ENCODE results near the gene CRB3. TPM values are rescaled to one million over a fixed set of nuclear protein-coding genes. Genes with fewer than 3 reads are reported as not detected.
A peak's percentile ranks its signal among the peaks of the same experiment; 100 is the strongest.
"Not testable (repeated sequence)": the region's sequence is repeated elsewhere in the genome, so short reads cannot be mapped to it uniquely, and the experiment has no call there.

The CRB3 gene
- polyA plus RNA-seq, 4 donors, result 54.8 to 120 (median 94.8) TPM

GRCh38 chr19:6498294-6499036 lies 34.4 kb downstream of the CRB3 start:
- DNase-seq (no peak), FAIRE-seq (no peak)
- peaks cover 2 to 35% (median 12%) of the 10 kb centered on the region in 3 donors for H3K27me3 ChIP-seq (ENCODE audit: control insufficient read depth in 3 of 3, insufficient read depth in 3 of 3, low read length in 3 of 3)
- H3K4me3 ChIP-seq (ENCODE audit: low read depth in 1 of 3, low read length in 3 of 3), result no peak overlapping the region
- no peaks in the 10 kb centered on the region for H3K36me3 ChIP-seq (ENCODE audit: control insufficient read depth in 3 of 3, insufficient read depth in 2 of 3, low read depth in 1 of 3, low read length in 3 of 3)
- 51 to 69% (median 55%) methylated on average over 7 of the region's 7 CpGs for WGBS, 3 donors
- H3K4me1 ChIP-seq (ENCODE audit: control insufficient read depth in 3 of 3, insufficient read depth in 2 of 3, low read depth in 1 of 3, low read length in 2 of 3), result no peaks in the 10 kb centered on the region
- no peak overlapping the region for H3K27ac ChIP-seq (ENCODE audit: low read depth in 1 of 3, low read length in 2 of 3)
- no peaks in the 10 kb centered on the region for H3K9me3 ChIP-seq (ENCODE audit: control insufficient read depth in 2 of 2, insufficient read depth in 1 of 2, low read depth in 1 of 2, low read length in 1 of 2)

DNA sequence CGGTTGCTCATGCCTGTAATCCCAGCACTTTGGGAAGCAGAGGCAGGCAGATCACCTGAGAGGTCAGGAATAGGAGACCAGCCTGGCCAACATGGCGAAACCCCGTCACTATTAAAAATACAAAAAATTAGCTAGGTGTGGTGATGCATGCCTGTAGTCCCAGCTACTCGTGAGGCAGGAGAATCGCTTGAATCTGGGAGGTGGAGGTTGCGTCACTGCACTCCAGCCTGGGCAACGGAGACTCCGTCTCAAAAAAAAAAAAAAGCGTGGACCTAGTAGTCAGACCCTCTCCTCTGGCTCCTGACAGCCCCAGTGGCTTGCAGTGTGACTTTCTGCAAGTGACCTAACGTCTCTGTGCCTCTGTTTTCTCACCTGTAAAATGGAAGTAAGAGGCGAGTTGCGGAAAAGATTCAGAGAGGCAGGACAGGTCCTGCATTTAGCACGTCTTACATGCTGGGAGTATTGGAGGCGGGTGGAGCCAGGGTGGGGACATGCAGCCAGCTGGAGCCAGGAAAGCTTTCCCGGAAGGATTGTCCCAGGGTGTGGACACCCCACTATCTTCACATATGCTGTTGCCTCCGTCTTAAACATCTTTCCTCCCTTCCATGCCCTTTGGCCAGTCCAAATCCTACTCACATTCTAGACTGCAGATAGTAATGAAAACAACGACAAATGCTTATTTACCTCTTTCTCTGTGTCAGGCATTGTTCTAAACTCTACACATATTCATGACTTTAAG lies 35.1 kb downstream of the CRB3 start:
- 50 to 69% (median 66%) methylated on average over 17 of the region's 17 CpGs for WGBS, 3 donors
- H3K4me1 ChIP-seq (ENCODE audit: control insufficient read depth in 3 of 3, insufficient read depth in 2 of 3, low read depth in 1 of 3, low read length in 2 of 3), result no peaks in the 10 kb centered on the region
- no peaks in the 10 kb centered on the region for H3K9me3 ChIP-seq (ENCODE audit: control insufficient read depth in 2 of 2, insufficient read depth in 1 of 2, low read depth in 1 of 2, low read length in 1 of 2)
- H3K4me3 ChIP-seq (ENCODE audit: low read depth in 1 of 3, low read length in 3 of 3), result no peak overlapping the region
- DNase-seq, result no peak
- H3K27ac ChIP-seq (ENCODE audit: low read depth in 1 of 3, low read length in 2 of 3), result no peak overlapping the region
- FAIRE-seq, result no peak
- no peaks in the 10 kb centered on the region for H3K36me3 ChIP-seq (ENCODE audit: control insufficient read depth in 3 of 3, insufficient read depth in 2 of 3, low read depth in 1 of 3, low read length in 3 of 3)
- H3K27me3 ChIP-seq (ENCODE audit: control insufficient read depth in 3 of 3, insufficient read depth in 3 of 3, low read length in 3 of 3), result peaks cover 2 to 37% (median 12%) of the 10 kb centered on the region in 3 donors

DNA sequence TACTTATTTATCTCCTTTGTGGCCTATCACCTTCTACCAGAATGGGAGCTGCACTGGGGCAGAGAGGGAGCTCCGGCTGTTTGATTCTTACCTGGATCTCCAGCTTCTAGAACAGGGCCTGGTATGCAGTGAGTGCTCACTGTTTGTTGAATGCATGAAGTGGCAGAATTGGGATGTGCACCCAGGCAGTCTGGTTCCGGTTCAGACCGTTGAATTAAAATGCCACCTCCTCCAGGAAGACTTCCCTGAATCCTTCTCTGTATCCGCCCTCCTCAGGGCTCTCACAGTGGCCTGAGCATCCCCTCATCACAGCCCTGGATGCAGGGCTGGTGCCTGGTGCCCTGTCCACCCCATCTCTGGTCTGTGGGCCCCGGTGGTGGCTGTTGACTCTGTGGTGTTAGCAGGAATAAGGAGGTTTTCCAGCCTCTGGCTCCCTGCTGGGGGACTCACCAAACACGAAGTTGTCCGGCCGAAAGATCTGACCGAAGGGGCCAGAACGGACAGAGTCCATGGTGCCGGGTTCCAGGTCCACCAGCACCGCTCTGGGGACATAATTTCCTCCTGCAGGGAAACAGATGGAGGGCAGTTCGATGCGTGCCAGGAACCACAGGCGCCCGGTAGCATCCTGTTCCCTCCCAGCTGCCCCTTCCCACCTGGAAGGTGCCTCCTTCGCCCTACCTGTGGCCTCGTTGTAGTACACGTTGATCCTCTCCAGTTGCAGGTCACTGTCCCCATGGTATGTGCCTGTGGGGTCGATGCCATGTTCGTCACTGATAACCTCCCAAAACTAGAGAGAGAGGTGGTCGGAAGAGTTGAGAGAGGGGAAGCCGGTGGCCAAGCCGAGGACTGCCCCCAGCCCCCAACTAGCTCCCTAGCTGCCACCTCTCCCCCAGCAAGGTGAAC lies 37.0 kb downstream of the CRB3 start:
- Histone ChIP-seq H3K27ac (ENCODE audit: low read depth in 1 of 3, low read length in 2 of 3) (no peak overlapping the region), H3K27me3 (ENCODE audit: control insufficient read depth in 3 of 3, insufficient read depth in 3 of 3, low read length in 3 of 3) (peaks cover 2 to 37% (median 12%) of the 10 kb centered on the region in 3 donors), H3K4me3 (ENCODE audit: low read depth in 1 of 3, low read length in 3 of 3) (no peak overlapping the region), H3K9me3 (ENCODE audit: control insufficient read depth in 2 of 2, insufficient read depth in 1 of 2, low read depth in 1 of 2, low read length in 1 of 2) (no peaks in the 10 kb centered on the region), H3K4me1 (ENCODE audit: control insufficient read depth in 3 of 3, insufficient read depth in 2 of 3, low read depth in 1 of 3, low read length in 2 of 3) (no peaks in the 10 kb centered on the region), H3K36me3 (ENCODE audit: control insufficient read depth in 3 of 3, insufficient read depth in 2 of 3, low read depth in 1 of 3, low read length in 3 of 3) (no peaks in the 10 kb centered on the region)
- FAIRE-seq (no peak), DNase-seq (no peak)
- WGBS, 3 donors, result 57 to 69% (median 64%) methylated on average over 24 of the region's 24 CpGs

DNA sequence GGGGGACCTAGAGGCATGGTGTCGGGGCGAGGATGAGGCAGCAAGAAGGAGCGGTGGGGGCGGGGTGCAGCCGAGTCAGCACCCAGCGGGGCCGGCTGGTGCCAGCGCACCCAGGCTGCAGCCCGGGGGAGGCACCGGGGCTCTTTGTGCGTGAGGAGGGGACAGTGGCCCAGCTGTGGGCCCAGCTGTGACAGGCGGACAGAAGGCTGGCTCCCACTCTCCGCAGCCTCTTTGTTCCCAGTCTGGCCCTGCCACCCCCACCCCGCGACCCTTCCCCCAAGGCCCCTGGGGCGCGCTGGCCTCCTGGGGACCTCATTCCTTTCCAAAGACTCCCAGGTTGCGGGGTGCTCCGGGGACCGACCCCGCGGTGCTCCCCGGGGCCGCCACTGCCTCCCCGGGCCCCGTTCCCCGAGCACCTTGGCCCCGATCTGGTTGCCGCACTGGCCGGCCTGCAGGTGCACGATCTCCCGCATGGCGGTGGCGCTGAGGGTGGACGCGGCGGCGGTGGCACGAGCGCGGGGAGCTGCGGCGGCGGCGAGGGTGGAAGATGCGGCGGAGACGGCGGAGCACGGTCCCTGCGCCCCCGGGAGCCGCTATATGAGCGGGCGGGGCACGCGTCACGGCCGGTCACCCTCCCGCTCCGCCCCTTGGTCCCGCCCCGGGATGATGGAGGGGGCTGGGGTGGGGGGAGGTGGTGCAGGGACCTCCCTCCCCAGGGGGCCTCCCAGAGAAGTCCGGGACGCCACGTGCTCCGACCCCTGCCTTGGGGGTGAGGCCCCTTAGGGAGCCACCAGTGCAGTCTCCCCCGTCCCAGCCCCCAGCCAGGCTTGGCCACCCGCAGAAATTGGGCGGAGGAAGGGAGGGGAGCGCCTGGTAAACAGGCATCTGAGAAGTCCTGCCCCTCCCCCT lies 37.9 kb downstream of the CRB3 start, which contains the start of gene TUBB4A:
TUBB4A (minus strand) TSS at position 570 of the 909 bp plus-strand sequence; CDS start at position 473, 97 bp downstream.
- WGBS, 3 donors, result 2% methylated on average over 35 to 71 of the region's 71 CpGs
- Histone ChIP-seq H3K27ac (ENCODE audit: low read depth in 1 of 3, low read length in 2 of 3) (no peak within 1 kb of the TSS), H3K9me3 (ENCODE audit: control insufficient read depth in 2 of 2, insufficient read depth in 1 of 2, low read depth in 1 of 2, low read length in 1 of 2) (no peaks in the 10 kb centered on the region), H3K36me3 (ENCODE audit: control insufficient read depth in 3 of 3, insufficient read depth in 2 of 3, low read depth in 1 of 3, low read length in 3 of 3) (no peaks in the 10 kb centered on the region), H3K27me3 (ENCODE audit: control insufficient read depth in 3 of 3, insufficient read depth in 3 of 3, low read length in 3 of 3) (peaks cover 2 to 37% (median 12%) of the 10 kb centered on the region in 3 donors), H3K4me3 (ENCODE audit: low read depth in 1 of 3, low read length in 3 of 3) (peak within 1 kb of the TSS; percentile 13 to 40 (median 22)), H3K4me1 (ENCODE audit: control insufficient read depth in 3 of 3, insufficient read depth in 2 of 3, low read depth in 1 of 3, low read length in 2 of 3) (no peaks in the 10 kb centered on the region)
- DNase-seq (no peak), FAIRE-seq (no peak)

GRCh38 chr19:6503407-6504201 lies 39.5 kb downstream of the CRB3 start:
- Histone ChIP-seq H3K4me1 (ENCODE audit: control insufficient read depth in 3 of 3, insufficient read depth in 2 of 3, low read depth in 1 of 3, low read length in 2 of 3) (no peaks in the 10 kb centered on the region), H3K9me3 (ENCODE audit: control insufficient read depth in 2 of 2, insufficient read depth in 1 of 2, low read depth in 1 of 2, low read length in 1 of 2) (no peaks in the 10 kb centered on the region), H3K36me3 (ENCODE audit: control insufficient read depth in 3 of 3, insufficient read depth in 2 of 3, low read depth in 1 of 3, low read length in 3 of 3) (no peaks in the 10 kb centered on the region), H3K27ac (ENCODE audit: low read depth in 1 of 3, low read length in 2 of 3) (no peak overlapping the region), H3K4me3 (ENCODE audit: low read depth in 1 of 3, low read length in 3 of 3) (no peak overlapping the region), H3K27me3 (ENCODE audit: control insufficient read depth in 3 of 3, insufficient read depth in 3 of 3, low read length in 3 of 3) (peaks cover 2 to 37% (median 12%) of the 10 kb centered on the region in 3 donors)
- WGBS, 3 donors, result 70 to 78% (median 70%) methylated on average over 9 of the region's 9 CpGs
- FAIRE-seq (no peak), DNase-seq (no peak)

GRCh38 chr19:6508028-6508771 lies 44.1 kb downstream of the CRB3 start:
- not testable (repeated sequence) for H3K27me3 ChIP-seq (ENCODE audit: control insufficient read depth in 3 of 3, insufficient read depth in 3 of 3, low read length in 3 of 3); H3K36me3 ChIP-seq (ENCODE audit: control insufficient read depth in 3 of 3, insufficient read depth in 2 of 3, low read depth in 1 of 3, low read length in 3 of 3); H3K9me3 ChIP-seq (ENCODE audit: control insufficient read depth in 2 of 2, insufficient read depth in 1 of 2, low read depth in 1 of 2, low read length in 1 of 2); FAIRE-seq; H3K4me3 ChIP-seq (ENCODE audit: low read depth in 1 of 3, low read length in 3 of 3); H3K4me1 ChIP-seq (ENCODE audit: control insufficient read depth in 3 of 3, insufficient read depth in 2 of 3, low read depth in 1 of 3, low read length in 2 of 3); DNase-seq; H3K27ac ChIP-seq (ENCODE audit: low read depth in 1 of 3, low read length in 2 of 3)
- 73 to 83% (median 80%) methylated on average over 9 of the region's 9 CpGs for WGBS, 3 donors
